Stomach (tissue), 9 donors: Measurements from ENCODE around the gene LEKR1. TPM values are rescaled to one million over a fixed set of nuclear protein-coding genes. Genes with fewer than 3 reads are reported as not detected.

Experiments
- DNase-seq, 2 donors: peaks; one replicate each; pipeline versions ENCODE4 v3.0.0 to v3.0.0-alpha.2; 2013 to 2019
- H3K27ac ChIP-seq, 5 donors: fragments of 200-600 bp in 4 of 5; sonication (generic) in 4 of 5; one replicate each; pipeline ENCODE4 v1.5.1; 2013 to 2019; ENCODE audit warnings: mild to moderate bottlenecking in 1 of 5, moderate library complexity in 1 of 5
- H3K27me3 ChIP-seq, 3 donors: fragments of 200-600 bp; sonication (generic); one replicate each; pipeline ENCODE4 v1.5.1; 2017 to 2019; ENCODE audit warnings: mixed run types in 1 of 3
- H3K36me3 ChIP-seq, 4 donors: fragments of 200-600 bp; sonication (generic); 1 replicate in 3 of 4; 2 replicates in 1 of 4; pipeline ENCODE4 v1.5.1; 2016 to 2019
- H3K4me1 ChIP-seq, 4 donors: fragments of 200-600 bp; sonication (generic); one replicate each; pipeline ENCODE4 v1.5.1; 2016 to 2019
- H3K4me3 ChIP-seq, 4 donors: fragments of 200-600 bp; sonication (generic) in 3 of 4; one replicate each; pipeline ENCODE4 v1.5.1; 2016 to 2019; ENCODE audit warnings: mild to moderate bottlenecking in 1 of 4
- H3K9me3 ChIP-seq, 4 donors: fragments of 200-600 bp; sonication (generic); one replicate each; pipeline ENCODE4 v1.5.1; 2016 to 2019
- CTCF ChIP-seq, 7 experiments: fragments of 450-650 bp in 4 of 7; fragments of 200-600 bp in 3 of 7; sonication (generic) in 3 of 7; IDR thresholded peaks; one replicate each; pipeline ENCODE4 v1.5.1; 2016 to 2019; ENCODE audit warnings: antibody characterized with exemption in 7 of 7, control low read depth in 2 of 7, mild to moderate bottlenecking in 1 of 7
- EP300 ChIP-seq: sonication (generic); formaldehyde crosslinking; IDR thresholded peaks from one replicate; pipeline ENCODE4 v1.6.1; 2017; ENCODE audit warnings: antibody characterized with exemption
- POLR2A ChIP-seq, 4 donors: fragments of 450-650 bp; IDR thresholded peaks; one replicate each; pipeline ENCODE4 v1.6.1; 2016; ENCODE audit warnings: antibody characterized with exemption in 4 of 4, control low read depth in 2 of 4, mild to moderate bottlenecking in 1 of 4, moderate library complexity in 1 of 4
- POLR2AphosphoS5 ChIP-seq, 3 donors: sonication (generic); formaldehyde crosslinking; IDR thresholded peaks; one replicate each; pipeline ENCODE4 v1.6.1; 2016; ENCODE audit warnings: antibody characterized with exemption in 3 of 3
- WGBS, 5 donors: extraction: QIAGEN DNeasy Blood & Tissue Kit in 3 of 5; methylation state at CpG; one replicate each; pipeline versions ENCODE4 v1.1.5 to v1.1.7; 2013 to 2018; 5-methylcytosine and 5-hydroxymethylcytosine counted together
- intact Hi-C: fragments of 100-400 bp; cut with DNase I; formaldehyde crosslinking; loops from one replicate; pipeline ENCODE4 v1.15.1; 2023; ENCODE audit warnings: low total_unique reads
- polyA plus RNA-seq, 3 donors: library from polyadenylated mRNA; stranded (reverse); fragments of 200-250 nt; gene quantifications; one replicate each; pipeline ENCODE4 v1.2.3, GENCODE V29; 2013
- total RNA-seq, 5 donors: library from RNA; depleted of rRNA; stranded (reverse); fragments of >200 nt; gene quantifications; one replicate each; pipeline versions ENCODE4 v1.1.0 to v1.2.3, GENCODE V29; 2014 to 2016
- donor health status: healthy with polysubstance abuse.
- donor health status: Bipolar disorder and iron deficiency.
- donor health status: healthy.

LEKR1 gene
- total and polyA plus RNA-seq, 8 donors, result 0.31 to 2.6 (median 0.44) TPM; not detected in 3

- Histone ChIP-seq H3K27ac (no peak overlapping the region), H3K4me1 (no peaks in the 10 kb centered on the region), H3K4me3 (no peak overlapping the region), H3K36me3 (no peaks in the 10 kb centered on the region), H3K27me3 (no peaks in the 10 kb centered on the region), H3K9me3 (no peaks in the 10 kb centered on the region)
- TF ChIP-seq EP300 (no peak), CTCF (IDR thresholded peaks at IDR 0.05) (no peak), POLR2AphosphoS5 (IDR thresholded peaks at IDR 0.05) (no peak), POLR2A (IDR thresholded peaks at IDR 0.05) (no peak)
- intact Hi-C loops, result no loop called here
- DNase-seq, result no peak
- WGBS, 5 donors, result 86 to 93% (median 90%) methylated on average over 2 of the region's 2 CpGs
These were observed 36.2 kb downstream of the LEKR1 start for GRCh38 chr3:156862338-156862737.

GRCh38 chr3:156865732-156866131 lies 39.6 kb downstream of the LEKR1 start:
- TF ChIP-seq POLR2A (IDR thresholded peaks at IDR 0.05) (no peak), CTCF (IDR thresholded peaks at IDR 0.05) (no peak), EP300 (no peak), POLR2AphosphoS5 (IDR thresholded peaks at IDR 0.05) (no peak)
- WGBS, 5 donors, result 30 to 72% (median 41%) methylated on average over 1 to 2 of the region's 2 CpGs

GRCh38 chr3:156867174-156867573 lies 41.0 kb downstream of the LEKR1 start:
- no peak for TF ChIP-seq POLR2A (IDR thresholded peaks at IDR 0.05)
- no peak for TF ChIP-seq EP300
- TF ChIP-seq CTCF (IDR thresholded peaks at IDR 0.05), result no peak
- no peak for TF ChIP-seq POLR2AphosphoS5 (IDR thresholded peaks at IDR 0.05)
- no peaks in the 10 kb centered on the region for H3K27me3 ChIP-seq
- H3K4me3 ChIP-seq, result no peak overlapping the region
- no peak overlapping the region for H3K27ac ChIP-seq
- DNase-seq, result no peak
- no peaks in the 10 kb centered on the region for H3K36me3 ChIP-seq
- intact Hi-C loops, result no loop called here
- H3K4me1 ChIP-seq, result no peaks in the 10 kb centered on the region
- peaks cover 0 to 5% (median 0%) of the 10 kb centered on the region in 4 donors for H3K9me3 ChIP-seq
- WGBS, 5 donors, result 59 to 86% (median 78%) methylated on average over 1 of the region's 1 CpG

More at GRCh38 chr3:156865732-156866131, 39.6 kb downstream of the LEKR1 start:
- Histone ChIP-seq H3K27ac (no peak overlapping the region), H3K27me3 (no peaks in the 10 kb centered on the region), H3K9me3 (no peaks in the 10 kb centered on the region), H3K4me3 (no peak overlapping the region), H3K4me1 (no peaks in the 10 kb centered on the region), H3K36me3 (no peaks in the 10 kb centered on the region)
- no peak for DNase-seq
- intact Hi-C loops, result no loop called here

- WGBS, 5 donors, result 84 to 91% (median 90%) methylated on average over 3 of the region's 3 CpGs
These were observed 41.8 kb downstream of the LEKR1 start for GRCh38 chr3:156867920-156868319.

More at GRCh38 chr3:156867920-156868319, 41.8 kb downstream of the LEKR1 start:
- Histone ChIP-seq H3K27me3 (no peaks in the 10 kb centered on the region), H3K4me1 (no peaks in the 10 kb centered on the region), H3K9me3 (peaks cover 0 to 8% (median 1%) of the 10 kb centered on the region in 4 donors), H3K4me3 (no peak overlapping the region), H3K36me3 (no peaks in the 10 kb centered on the region), H3K27ac (no peak overlapping the region)
- TF ChIP-seq POLR2A (IDR thresholded peaks at IDR 0.05) (no peak), EP300 (no peak), POLR2AphosphoS5 (IDR thresholded peaks at IDR 0.05) (no peak), CTCF (IDR thresholded peaks at IDR 0.05) (no peak)
- DNase-seq, result no peak
- intact Hi-C loops, result no loop called here
